HEK293 (cell line): ENCODE data around the gene CMTM2.

Experiments used
- CTCF ChIA-PET: fragments of 350-600 bp; formaldehyde crosslinking; extraction: SDS; loops from one replicate; lab custom pipeline; 2021; ENCODE audit warnings: antibody characterized with exemption; lab: Yijun Ruan, JAX
- POLR2A ChIA-PET: fragments of 300-600 bp; formaldehyde crosslinking; extraction: SDS; loops from one replicate; lab custom pipeline; 2020; ENCODE audit warnings: antibody characterized with exemption, inconsistent platforms; lab: Yijun Ruan, JAX
- H3K27ac ChIP-seq: fragments of 200-500 bp; sonication (Bioruptor generic); 2 replicates; pipeline ENCODE4 v1.5.1; 2014; ENCODE audit warnings: low read depth, low read length, control low read depth, inconsistent platforms; ENCODE audit errors: extremely low read depth
- H3K36me3 ChIP-seq, 2 experiments: fragments of 200-500 bp in 1 of 2; sonication (Bioruptor generic) in 1 of 2; 1 replicate in 1 of 2; 2 replicates in 1 of 2; pipeline ENCODE4 v1.5.1; 2014 to 2017; ENCODE audit warnings: inconsistent platforms in 2 of 2, low read length in 2 of 2; ENCODE audit not compliant: control insufficient read depth in 2 of 2, insufficient read depth in 1 of 2
- H3K4me1 ChIP-seq: fragments of 200-500 bp; sonication (Bioruptor generic); 2 replicates; pipeline ENCODE4 v1.5.1; 2014; ENCODE audit warnings: mild to moderate bottlenecking, low read length, inconsistent platforms; ENCODE audit not compliant: control insufficient read depth, insufficient read depth
- H3K4me3 ChIP-seq: 2 replicates; pipeline ENCODE4 v1.5.1; 2011; ENCODE audit warnings: low read depth, mild to moderate bottlenecking, control low read depth, low read length, moderate library complexity
- H3K9me3 ChIP-seq: fragments of 200-500 bp; sonication (Bioruptor generic); 2 replicates; pipeline ENCODE4 v1.5.1; 2014; ENCODE audit warnings: low read depth, low read length, inconsistent platforms; ENCODE audit not compliant: control insufficient read depth, insufficient read depth
- GLI4 ChIP-seq: fragments of 450-650 bp; formaldehyde crosslinking; IDR thresholded peaks from 2 replicates; pipeline ENCODE4 v1.5.1; 2016; ENCODE audit warnings: missing biosample characterization, missing genetic modification characterization
- HOXA7 ChIP-seq: sonication (generic); formaldehyde crosslinking; IDR thresholded peaks from 2 replicates; pipeline ENCODE4 v1.8.1; 2022; ENCODE audit warnings: missing genetic modification reagents, borderline replicate concordance
- HOXD13 ChIP-seq: sonication (generic); formaldehyde crosslinking; IDR thresholded peaks from 2 replicates; pipeline ENCODE4 v1.8.0; 2022; ENCODE audit warnings: missing genetic modification reagents, borderline replicate concordance
- KLF1 ChIP-seq: fragments of 450-650 bp; formaldehyde crosslinking; IDR thresholded peaks from 2 replicates; pipeline ENCODE4 v1.5.1; 2016; ENCODE audit warnings: missing biosample characterization, missing genetic modification characterization
- SP2 ChIP-seq: fragments of 450-650 bp; formaldehyde crosslinking; IDR thresholded peaks from 2 replicates; pipeline ENCODE4 v1.5.1; 2016; ENCODE audit warnings: missing biosample characterization, missing genetic modification characterization
- SP7 ChIP-seq: fragments of 450-650 bp; formaldehyde crosslinking; IDR thresholded peaks from 2 replicates; pipeline ENCODE4 v1.5.1; 2016; ENCODE audit warnings: missing biosample characterization, missing genetic modification characterization
- ZBTB17 ChIP-seq: fragments of 450-650 bp; formaldehyde crosslinking; IDR thresholded peaks from 2 replicates; pipeline ENCODE4 v1.5.1; 2016; ENCODE audit warnings: missing biosample characterization, missing genetic modification characterization
- ZIC2 ChIP-seq: fragments of 450-650 bp; formaldehyde crosslinking; IDR thresholded peaks from 2 replicates; pipeline ENCODE4 v1.5.1; 2016; ENCODE audit warnings: missing biosample characterization, missing genetic modification characterization
- ZNF121 ChIP-seq: fragments of 450-650 bp; formaldehyde crosslinking; IDR thresholded peaks from 2 replicates; pipeline ENCODE4 v1.5.1; 2016; ENCODE audit warnings: missing biosample characterization, missing genetic modification characterization
- ZNF133 ChIP-seq: fragments of 450-650 bp; formaldehyde crosslinking; IDR thresholded peaks from 2 replicates; pipeline ENCODE4 v1.5.1; 2016; ENCODE audit warnings: missing biosample characterization, missing genetic modification characterization
- ZNF211 ChIP-seq: fragments of 450-650 bp; formaldehyde crosslinking; IDR thresholded peaks from 2 replicates; pipeline ENCODE4 v1.5.1; 2016; ENCODE audit warnings: low read depth, missing biosample characterization, missing genetic modification characterization
- ZNF335 ChIP-seq: fragments of 450-650 bp; formaldehyde crosslinking; conservative IDR thresholded peaks from 2 replicates; pipeline ENCODE4 v1.5.1; 2016; ENCODE audit warnings: missing biosample characterization, missing genetic modification characterization
- ZNF350 ChIP-seq: fragments of 450-650 bp; formaldehyde crosslinking; IDR thresholded peaks from 2 replicates; pipeline ENCODE4 v1.5.0; 2017; ENCODE audit warnings: missing biosample characterization, mild to moderate bottlenecking, missing genetic modification characterization
- ZNF391 ChIP-seq: fragments of 450-650 bp; formaldehyde crosslinking; IDR thresholded peaks from 2 replicates; pipeline ENCODE4 v1.5.1; 2016; ENCODE audit warnings: low read depth, missing biosample characterization, missing genetic modification characterization, borderline replicate concordance
- ZNF513 ChIP-seq: fragments of 450-650 bp; IDR thresholded peaks from 2 replicates; pipeline ENCODE4 v1.5.1; 2018; ENCODE audit warnings: missing biosample characterization, missing genetic modification characterization
- ZNF558 ChIP-seq: fragments of 450-650 bp; formaldehyde crosslinking; IDR thresholded peaks from 2 replicates; pipeline ENCODE4 v1.5.1; 2016; ENCODE audit warnings: missing biosample characterization, missing genetic modification characterization
- ZNF571 ChIP-seq: fragments of 450-650 bp; formaldehyde crosslinking; IDR thresholded peaks from 2 replicates; pipeline ENCODE4 v1.5.0; 2017; ENCODE audit warnings: missing biosample characterization, missing genetic modification characterization
- ZNF621 ChIP-seq: fragments of 450-650 bp; formaldehyde crosslinking; IDR thresholded peaks from 2 replicates; pipeline ENCODE4 v1.5.1; 2017; ENCODE audit warnings: missing biosample characterization, missing genetic modification characterization
- ZNF629 ChIP-seq: fragments of 450-650 bp; formaldehyde crosslinking; IDR thresholded peaks from 2 replicates; pipeline ENCODE4 v1.5.1; 2017; ENCODE audit warnings: missing biosample characterization, missing genetic modification characterization
- ZNF704 ChIP-seq: fragments of 450-650 bp; formaldehyde crosslinking; IDR thresholded peaks from 2 replicates; pipeline ENCODE4 v1.5.1; 2016; ENCODE audit warnings: missing biosample characterization, missing genetic modification characterization
- ZNF776 ChIP-seq: fragments of 450-650 bp; formaldehyde crosslinking; IDR thresholded peaks from 2 replicates; pipeline ENCODE4 v1.5.0; 2017; ENCODE audit warnings: missing biosample characterization, missing genetic modification characterization, borderline replicate concordance
- ZNF791 ChIP-seq: fragments of 450-650 bp; formaldehyde crosslinking; IDR thresholded peaks from 2 replicates; pipeline ENCODE4 v1.5.1; 2016; ENCODE audit warnings: missing biosample characterization, missing genetic modification characterization
- TF ChIP-seq, protein P1 (sequence below): fragments of 450-650 bp; formaldehyde crosslinking; IDR thresholded peaks from 2 replicates; pipeline ENCODE4 v1.5.1; 2017; ENCODE audit warnings: missing biosample characterization, missing genetic modification characterization
- TF ChIP-seq, protein P2 (sequence below): fragments of 450-650 bp; formaldehyde crosslinking; IDR thresholded peaks from 2 replicates; pipeline ENCODE4 v1.5.0; 2017; ENCODE audit warnings: missing biosample characterization, missing genetic modification characterization, borderline replicate concordance

Gene CMTM2

GRCh38 chr16:66616169-66616568 is 36.9 kb downstream of the CMTM2 start (continued):
- TF ChIP-seq HOXD13 (CRISPR knock-in tag) (no peak), ZNF571 (tag by site-specific recombination) (no peak)

GRCh38 chr16:66616592-66616991 is 37.3 kb downstream of the CMTM2 start:
- Histone ChIP-seq H3K4me3 (no peak overlapping the region), H3K9me3 (no peaks in the 10 kb centered on the region), H3K4me1 (peaks cover 13% of the 10 kb centered on the region), H3K27ac (0 out of 2 replicates have a peak overlapping the region, but pooled peaks have one; percentile 20), H3K36me3 (peaks cover 0 to 72% of the 10 kb centered on the region in 2 experiments; a peak in 1 of 3 replicates)
- 0 out of 2 replicates have a peak, but pooled peaks have one; percentile 37 for TF ChIP-seq SP7 (tag by site-specific recombination)
- no peak for TF ChIP-seq ZNF350
- TF ChIP-seq ZBTB17 (tag by site-specific recombination) = 0 out of 2 replicates have a peak, but pooled peaks have one; percentile 16
- no peak for TF ChIP-seq ZNF621 (tag by site-specific recombination)
- no peak for TF ChIP-seq GLI4
- no peak for TF ChIP-seq ZNF704 (tag by site-specific recombination)
- peak; percentile 31 for TF ChIP-seq ZNF335 (tag by site-specific recombination)
- TF ChIP-seq ZNF629 (tag by site-specific recombination) = peak; percentile 28; the same call in 1 of the 2 replicates
- no peak for TF ChIP-seq ZNF391
- no peak for TF ChIP-seq ZNF558 (tag by site-specific recombination)
- TF ChIP-seq HOXA7 = no peak
- TF ChIP-seq, protein P1, sequence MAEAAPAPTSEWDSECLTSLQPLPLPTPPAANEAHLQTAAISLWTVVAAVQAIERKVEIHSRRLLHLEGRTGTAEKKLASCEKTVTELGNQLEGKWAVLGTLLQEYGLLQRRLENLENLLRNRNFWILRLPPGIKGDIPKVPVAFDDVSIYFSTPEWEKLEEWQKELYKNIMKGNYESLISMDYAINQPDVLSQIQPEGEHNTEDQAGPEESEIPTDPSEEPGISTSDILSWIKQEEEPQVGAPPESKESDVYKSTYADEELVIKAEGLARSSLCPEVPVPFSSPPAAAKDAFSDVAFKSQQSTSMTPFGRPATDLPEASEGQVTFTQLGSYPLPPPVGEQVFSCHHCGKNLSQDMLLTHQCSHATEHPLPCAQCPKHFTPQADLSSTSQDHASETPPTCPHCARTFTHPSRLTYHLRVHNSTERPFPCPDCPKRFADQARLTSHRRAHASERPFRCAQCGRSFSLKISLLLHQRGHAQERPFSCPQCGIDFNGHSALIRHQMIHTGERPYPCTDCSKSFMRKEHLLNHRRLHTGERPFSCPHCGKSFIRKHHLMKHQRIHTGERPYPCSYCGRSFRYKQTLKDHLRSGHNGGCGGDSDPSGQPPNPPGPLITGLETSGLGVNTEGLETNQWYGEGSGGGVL (tag by site-specific recombination) = peak; percentile 89
- TF ChIP-seq, protein P2, sequence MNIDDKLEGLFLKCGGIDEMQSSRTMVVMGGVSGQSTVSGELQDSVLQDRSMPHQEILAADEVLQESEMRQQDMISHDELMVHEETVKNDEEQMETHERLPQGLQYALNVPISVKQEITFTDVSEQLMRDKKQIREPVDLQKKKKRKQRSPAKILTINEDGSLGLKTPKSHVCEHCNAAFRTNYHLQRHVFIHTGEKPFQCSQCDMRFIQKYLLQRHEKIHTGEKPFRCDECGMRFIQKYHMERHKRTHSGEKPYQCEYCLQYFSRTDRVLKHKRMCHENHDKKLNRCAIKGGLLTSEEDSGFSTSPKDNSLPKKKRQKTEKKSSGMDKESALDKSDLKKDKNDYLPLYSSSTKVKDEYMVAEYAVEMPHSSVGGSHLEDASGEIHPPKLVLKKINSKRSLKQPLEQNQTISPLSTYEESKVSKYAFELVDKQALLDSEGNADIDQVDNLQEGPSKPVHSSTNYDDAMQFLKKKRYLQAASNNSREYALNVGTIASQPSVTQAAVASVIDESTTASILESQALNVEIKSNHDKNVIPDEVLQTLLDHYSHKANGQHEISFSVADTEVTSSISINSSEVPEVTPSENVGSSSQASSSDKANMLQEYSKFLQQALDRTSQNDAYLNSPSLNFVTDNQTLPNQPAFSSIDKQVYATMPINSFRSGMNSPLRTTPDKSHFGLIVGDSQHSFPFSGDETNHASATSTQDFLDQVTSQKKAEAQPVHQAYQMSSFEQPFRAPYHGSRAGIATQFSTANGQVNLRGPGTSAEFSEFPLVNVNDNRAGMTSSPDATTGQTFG (tag by site-specific recombination) = no peak
- no peak for TF ChIP-seq ZNF121 (tag by site-specific recombination)
- TF ChIP-seq ZNF211 (tag by site-specific recombination) = no peak
- no peak for TF ChIP-seq ZNF776
- TF ChIP-seq ZIC2 (tag by site-specific recombination) = peak; percentile 75; the same call in 1 of the 2 replicates
- no peak for TF ChIP-seq ZNF133
- TF ChIP-seq SP2 (tag by site-specific recombination) = no peak
- no peak for TF ChIP-seq KLF1
- TF ChIP-seq ZNF513 (tag by site-specific recombination) = no peak
- TF ChIP-seq ZNF791 (tag by site-specific recombination) = no peak
- ChIA-PET POLR2A (no interaction called here), CTCF (interaction anchor here (0.7 to 5.3 kb wide), 3 partner anchors 8 to 36 kb away, joined by 4 to 28 read pairs (median 15); no protein-coding TSS in a partner anchor)
